Ammon's horn (tissue), 1 donor: ENCODE measurements around the gene C2orf81.
"Not testable (repeated sequence)": the region's sequence is repeated elsewhere in the genome, so short reads cannot be mapped to it uniquely, and the experiment has no call there.

Experiments
- DNase-seq: peaks from one replicate; pipeline ENCODE4 v3.0.0-alpha.2; 2016; ENCODE audit warnings: low spot score

C2orf81 gene

GRCh38 chr2:74421221-74421870 lies at the start of gene C2orf81, which contains the start of gene WDR54:
TSS of gene C2orf81 (minus strand) at chr2:74421619. CDS start at chr2:74421560, 59 bp downstream.
TSS of gene WDR54 (plus strand) at chr2:74421730. CDS start at chr2:74422154, 424 bp downstream.
- peak; percentile 90 for DNase-seq

- not testable (repeated sequence) for DNase-seq
These were observed 49.3 kb upstream of the C2orf81 start for GRCh38 chr2:74470742-74471141.

- DNase-seq, result no peak
These were observed 43.0 kb upstream of the C2orf81 start for GRCh38 chr2:74464406-74464805.

- no peak for DNase-seq
These were observed 41.3 kb upstream of the C2orf81 start for GRCh38 chr2:74462786-74463105.

DNA sequence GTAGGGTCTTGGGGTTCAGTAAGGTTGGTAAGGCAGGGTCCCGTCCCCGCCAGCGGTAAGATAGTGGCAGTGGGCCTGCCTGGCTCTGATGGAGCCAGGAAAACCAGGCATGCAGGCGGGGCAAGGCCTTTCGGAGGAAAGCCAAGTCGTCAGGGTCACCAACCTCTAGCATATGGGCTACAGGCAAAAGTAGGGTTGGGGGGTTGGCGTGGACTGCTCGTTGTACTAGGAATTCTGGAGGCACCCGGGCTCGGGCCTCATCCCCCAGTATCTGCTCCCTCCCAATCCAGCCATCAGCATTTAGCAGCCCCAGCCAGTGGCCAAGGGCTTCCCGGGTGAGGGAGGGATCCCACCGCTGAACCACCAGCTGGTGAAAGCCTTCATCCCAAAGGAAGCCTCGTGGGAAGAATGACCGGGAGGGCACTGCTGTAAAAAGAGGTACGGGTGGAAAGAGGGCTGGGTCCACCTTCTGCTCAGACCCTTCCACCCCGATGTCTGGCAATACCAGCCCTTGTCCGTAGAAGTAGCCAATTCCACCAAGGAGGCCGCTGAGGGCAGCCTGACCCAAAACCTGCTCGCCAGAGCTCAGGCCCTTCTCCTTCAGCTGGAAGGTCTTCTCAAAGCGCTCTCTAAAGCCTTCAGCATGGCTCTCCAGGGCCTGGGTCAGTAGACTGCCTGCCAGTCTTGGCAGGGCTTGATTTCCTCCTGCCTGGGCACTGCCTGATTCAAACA lies 40.8 kb upstream of the C2orf81 start:
- no peak for DNase-seq

GRCh38 chr2:74461187-74462053 lies 40.0 kb upstream of the C2orf81 start:
- DNase-seq, result no peak

DNA sequence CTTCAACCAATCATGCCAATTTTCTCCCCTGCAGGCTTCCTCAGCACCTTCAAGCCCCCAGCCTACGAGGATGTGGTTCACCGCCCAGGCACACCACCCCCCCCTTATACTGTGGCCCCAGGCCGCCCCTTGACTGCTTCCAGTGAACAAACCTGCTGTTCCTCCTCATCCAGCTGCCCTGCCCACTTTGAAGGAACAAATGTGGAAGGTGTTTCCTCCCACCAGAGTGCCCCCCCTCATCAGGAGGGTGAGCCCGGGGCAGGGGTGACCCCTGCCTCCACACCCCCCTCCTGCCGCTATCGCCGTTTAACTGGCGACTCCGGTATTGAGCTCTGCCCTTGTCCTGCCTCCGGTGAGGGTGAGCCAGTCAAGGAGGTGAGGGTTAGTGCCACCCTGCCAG lies 38.8 kb upstream of the C2orf81 start:
- DNase-seq, result not testable (repeated sequence)

GRCh38 chr2:74459503-74460118 lies 38.2 kb upstream of the C2orf81 start:
- not testable (repeated sequence) for DNase-seq

- no peak for DNase-seq
These were observed 37.5 kb upstream of the C2orf81 start for GRCh38 chr2:74458938-74459363.

- peak; percentile 100 for DNase-seq
These were observed 36.9 kb upstream of the C2orf81 start, which contains the start of gene WBP1 for GRCh38 chr2:74458132-74458937. TSS of gene WBP1 (plus strand) at chr2:74458438. CDS start at chr2:74458603, 165 bp downstream.

- DNase-seq, result peak; percentile 68
These were observed 36.2 kb upstream of the C2orf81 start for GRCh38 chr2:74457549-74458131.

GRCh38 chr2:74457129-74457548 lies 35.7 kb upstream of the C2orf81 start:
- DNase-seq, result peak; percentile 59

GRCh38 chr2:74454654-74455511 lies 33.5 kb upstream of the C2orf81 start, which contains the start of gene INO80B:
TSS of gene INO80B (plus strand) at chr2:74455087. CDS start at chr2:74455117, 30 bp downstream.
- DNase-seq, result peak; percentile 98

- no peak for DNase-seq
These were observed 29.3 kb upstream of the C2orf81 start for GRCh38 chr2:74450570-74451190.

- no peak for DNase-seq
These were observed 27.4 kb upstream of the C2orf81 start for GRCh38 chr2:74448771-74449170.

DNA sequence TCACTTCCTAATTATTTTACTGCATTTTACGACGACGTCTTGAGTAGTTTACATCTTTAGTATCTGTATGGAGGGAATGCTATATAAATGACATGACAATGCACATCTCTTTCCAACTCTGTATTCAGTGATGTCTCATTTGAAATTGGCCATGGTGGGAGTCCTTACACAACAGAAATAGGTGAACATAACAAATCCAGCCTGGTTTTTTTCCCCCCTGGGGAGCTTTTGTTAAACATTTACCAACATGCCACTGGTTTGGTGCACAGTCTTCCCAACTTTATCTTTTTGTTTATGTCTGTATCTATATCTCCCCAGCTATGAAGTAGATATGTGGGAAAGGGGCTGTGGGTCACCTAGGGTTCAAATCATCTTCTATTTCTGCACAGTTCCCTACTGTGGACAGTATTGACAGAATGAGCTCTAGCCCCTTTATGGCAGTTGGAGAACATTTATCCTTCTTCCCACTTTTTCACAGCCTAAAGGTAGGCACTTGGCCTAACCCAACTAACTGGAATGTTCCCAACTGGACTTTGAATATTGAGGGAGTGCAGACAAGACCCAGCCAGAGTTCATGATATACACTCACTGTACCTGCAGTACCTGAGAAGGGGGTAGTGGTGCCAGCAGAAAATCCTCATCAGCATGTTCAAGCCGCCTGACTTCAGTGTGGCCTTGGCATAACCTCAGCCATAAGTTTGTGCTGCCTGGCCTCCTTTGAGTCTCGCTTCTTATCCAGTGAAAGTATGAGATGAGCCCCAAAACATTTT lies 26.0 kb upstream of the C2orf81 start:
- no peak for DNase-seq

DNA sequence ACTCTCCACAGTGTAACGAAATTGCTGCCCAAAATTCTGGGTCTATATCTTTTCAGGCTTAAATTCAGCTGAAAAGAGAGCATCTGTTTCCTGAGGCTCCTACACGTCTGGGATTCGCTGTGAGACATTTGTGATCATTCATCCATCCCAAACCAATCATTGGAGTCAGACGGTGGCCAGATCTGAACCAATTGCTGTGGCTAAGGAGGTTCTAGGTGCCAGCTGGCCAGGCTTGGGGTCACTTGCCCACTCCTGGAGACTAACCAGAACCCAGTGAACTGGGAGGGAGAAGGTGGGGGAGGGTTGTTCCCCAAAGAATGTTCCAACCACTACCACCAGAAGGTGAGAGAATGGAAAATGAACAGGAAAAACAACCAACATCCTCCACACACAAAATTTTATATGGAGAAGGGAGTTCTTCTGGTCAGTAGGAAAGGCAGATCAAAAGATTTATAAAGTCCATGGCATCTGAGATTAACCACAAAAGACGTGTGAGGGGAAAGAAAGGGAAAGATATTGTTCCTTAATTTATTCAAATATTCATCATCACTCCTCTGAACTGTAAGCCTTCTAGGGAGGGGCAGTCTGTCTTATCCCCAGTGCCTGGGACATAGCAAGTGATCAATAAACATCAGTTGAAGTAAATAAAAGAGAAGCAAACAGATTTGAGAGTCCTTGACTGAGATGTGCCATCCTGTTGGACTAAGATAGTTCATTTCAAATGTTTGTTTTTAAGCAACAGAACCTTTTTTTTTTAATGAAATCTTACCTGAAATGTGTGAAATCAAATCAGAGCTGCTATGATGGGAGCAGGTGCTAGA lies 23.3 kb upstream of the C2orf81 start:
- peak; percentile 1 for DNase-seq
